Smooth muscle cell (in vitro differentiated cells): ENCODE results near the gene FOXL2NB. TPM values are rescaled to one million over a fixed set of nuclear protein-coding genes. Genes with fewer than 3 reads are reported as not detected.

ENCODE experiments used
- DNase-seq: peaks from one replicate; lab custom pipeline; 2025; ENCODE audit not compliant: unreplicated experiment; lab: John Stamatoyannopoulos, UW
- H2AFZ ChIP-seq: fragments of 200-600 bp; sonication (generic); 2 replicates; pipeline ENCODE4 v1.6.0; 2016; ENCODE audit warnings: antibody characterized with exemption, low read depth, mild to moderate bottlenecking
- H3F3A ChIP-seq: fragments of 200-600 bp; sonication (generic); 2 replicates; pipeline ENCODE4 v1.6.0; 2017; ENCODE audit warnings: antibody characterized with exemption, low read depth
- H3K27ac ChIP-seq: fragments of 200-600 bp; sonication (generic); 2 replicates; pipeline ENCODE4 v1.5.1; 2016; ENCODE audit warnings: low read depth, mild to moderate bottlenecking
- H3K27me3 ChIP-seq: fragments of 200-600 bp; sonication (generic); 2 replicates; pipeline ENCODE4 v1.6.1; 2016; ENCODE audit warnings: low read depth, mild to moderate bottlenecking
- H3K36me3 ChIP-seq: fragments of 200-600 bp; sonication (generic); 2 replicates; pipeline ENCODE4 v1.5.1; 2016; ENCODE audit warnings: low read depth
- H3K4me1 ChIP-seq: fragments of 200-600 bp; sonication (generic); 2 replicates; pipeline ENCODE4 v1.5.1; 2016; ENCODE audit warnings: low read depth
- H3K4me2 ChIP-seq: fragments of 200-600 bp; sonication (generic); 2 replicates; pipeline ENCODE4 v1.6.0; 2016; ENCODE audit warnings: mild to moderate bottlenecking
- H3K4me3 ChIP-seq: fragments of 200-600 bp; sonication (generic); 2 replicates; pipeline ENCODE4 v1.5.1; 2016; ENCODE audit warnings: mild to moderate bottlenecking
- H3K79me2 ChIP-seq: fragments of 200-600 bp; sonication (generic); 2 replicates; pipeline ENCODE4 v1.6.0; 2016; ENCODE audit warnings: low read depth, mild to moderate bottlenecking
- H3K9ac ChIP-seq: fragments of 200-600 bp; sonication (generic); 2 replicates; pipeline ENCODE4 v1.6.0; 2016; ENCODE audit warnings: low read depth
- H3K9me3 ChIP-seq: fragments of 200-600 bp; sonication (generic); replicated peaks from 2 replicates; pipeline ENCODE4 v1.5.1; 2016; ENCODE audit warnings: low read depth
- H4K20me1 ChIP-seq: fragments of 200-600 bp; sonication (generic); 2 replicates; pipeline ENCODE4 v1.6.0; 2016; ENCODE audit warnings: low read depth
- WGBS: methylation state at CpG from one replicate; pipeline ENCODE4 v1.1.7; 2016; ENCODE audit warnings: low lambda C conversion rate; 5-methylcytosine and 5-hydroxymethylcytosine counted together
- polyA plus RNA-seq: library from polyadenylated mRNA; unstranded; fragments of >200 nt; fragmentation: Nextera tagmentation; extraction: Ambion mirVana; gene quantifications from 2 replicates; pipeline ENCODE4 v1.2.1, GENCODE V29; 2016
- total RNA-seq: library from RNA; depleted of rRNA; stranded (reverse); fragments of >200 nt; gene quantifications from 2 replicates; pipeline ENCODE4 v1.2.3, GENCODE V29; 2014
- TF ChIP-seq, protein P1 (sequence below): fragments of 200-600 bp; sonication (generic); IDR thresholded peaks from 2 replicates; pipeline ENCODE4 v1.5.1; 2017; ENCODE audit warnings: borderline replicate concordance, mild to moderate bottlenecking, antibody characterized with exemption; ENCODE audit not compliant: insufficient read depth, poor library complexity, severe bottlenecking

FOXL2NB gene
- total and polyA plus RNA-seq, 2 experiments from 2014 or later = not detected

DNA sequence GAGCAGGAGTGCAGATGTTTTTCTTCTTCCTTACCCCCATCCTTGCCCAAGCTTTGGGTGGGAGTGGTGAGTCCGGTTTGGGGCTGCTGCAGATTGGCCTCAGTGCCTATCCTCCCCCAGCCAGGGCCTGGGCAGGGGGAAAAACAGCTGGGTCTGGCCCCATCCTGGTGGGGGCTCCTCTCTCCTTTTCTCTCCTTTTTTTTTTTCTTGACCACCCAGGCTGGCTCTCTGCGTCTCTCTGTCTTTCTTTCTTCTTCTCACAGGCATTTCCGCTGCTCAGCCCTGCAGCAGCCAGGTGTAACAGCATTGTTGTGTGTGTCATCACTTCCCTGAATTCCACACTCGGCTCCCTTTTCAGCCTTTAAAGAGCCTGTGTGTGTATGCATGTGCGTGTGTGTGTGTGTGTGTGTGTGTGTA lies 2.0 kb downstream of the FOXL2NB start:
- Histone ChIP-seq H3K4me3 (no peak overlapping the region), H3F3A (no peaks in the 10 kb centered on the region), H3K9ac (no peak overlapping the region), H3K27ac (no peak overlapping the region), H3K27me3 (peaks cover 99% of the 10 kb centered on the region), H3K36me3 (no peaks in the 10 kb centered on the region), H4K20me1 (no peaks in the 10 kb centered on the region), H3K4me2 (no peak overlapping the region), H3K9me3 (no peaks in the 10 kb centered on the region), H3K4me1 (peaks cover 34% of the 10 kb centered on the region), H3K79me2 (no peaks in the 10 kb centered on the region), H2AFZ (no peak overlapping the region)
- 20% methylated on average over 5 of the region's 5 CpGs for WGBS
- DNase-seq = no peak
- TF ChIP-seq, protein P1, sequence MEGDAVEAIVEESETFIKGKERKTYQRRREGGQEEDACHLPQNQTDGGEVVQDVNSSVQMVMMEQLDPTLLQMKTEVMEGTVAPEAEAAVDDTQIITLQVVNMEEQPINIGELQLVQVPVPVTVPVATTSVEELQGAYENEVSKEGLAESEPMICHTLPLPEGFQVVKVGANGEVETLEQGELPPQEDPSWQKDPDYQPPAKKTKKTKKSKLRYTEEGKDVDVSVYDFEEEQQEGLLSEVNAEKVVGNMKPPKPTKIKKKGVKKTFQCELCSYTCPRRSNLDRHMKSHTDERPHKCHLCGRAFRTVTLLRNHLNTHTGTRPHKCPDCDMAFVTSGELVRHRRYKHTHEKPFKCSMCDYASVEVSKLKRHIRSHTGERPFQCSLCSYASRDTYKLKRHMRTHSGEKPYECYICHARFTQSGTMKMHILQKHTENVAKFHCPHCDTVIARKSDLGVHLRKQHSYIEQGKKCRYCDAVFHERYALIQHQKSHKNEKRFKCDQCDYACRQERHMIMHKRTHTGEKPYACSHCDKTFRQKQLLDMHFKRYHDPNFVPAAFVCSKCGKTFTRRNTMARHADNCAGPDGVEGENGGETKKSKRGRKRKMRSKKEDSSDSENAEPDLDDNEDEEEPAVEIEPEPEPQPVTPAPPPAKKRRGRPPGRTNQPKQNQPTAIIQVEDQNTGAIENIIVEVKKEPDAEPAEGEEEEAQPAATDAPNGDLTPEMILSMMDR = no peak

DNA sequence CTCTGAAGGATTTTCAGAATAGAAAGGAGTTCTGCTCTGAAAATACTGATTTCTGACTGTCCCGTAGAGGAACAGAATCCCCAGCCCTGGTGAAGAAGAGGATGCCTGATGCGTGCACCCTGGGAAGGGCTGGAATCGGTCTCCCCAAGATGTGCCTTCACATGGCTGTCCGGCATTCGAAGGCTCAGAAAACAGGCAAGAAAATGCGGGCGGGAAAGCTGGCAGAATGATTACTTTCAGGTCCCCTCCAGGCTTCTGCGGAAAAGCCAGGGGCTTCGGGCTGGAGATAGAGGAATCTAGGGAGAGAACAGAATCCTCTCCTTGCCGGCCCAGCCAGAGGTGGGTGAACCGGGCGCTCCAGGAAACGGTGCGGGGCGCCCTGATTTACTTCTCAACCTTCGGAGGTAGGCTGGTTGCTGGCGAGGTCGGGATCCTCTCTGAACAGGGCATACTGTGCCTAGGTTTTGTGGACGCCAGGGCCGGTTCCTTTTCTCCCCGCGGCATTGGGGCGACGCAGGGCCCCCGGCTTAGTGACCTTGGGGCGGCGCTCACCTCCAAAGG lies 2.5 kb downstream of the FOXL2NB start:
- no peak overlapping the region for H2AFZ ChIP-seq
- TF ChIP-seq, protein P1 = no peak
- peak overlapping the region; percentile 92 for H3K4me2 ChIP-seq
- no peaks in the 10 kb centered on the region for H4K20me1 ChIP-seq
- H3K4me1 ChIP-seq = peaks cover 31% of the 10 kb centered on the region
- H3K27me3 ChIP-seq = peaks cover 99% of the 10 kb centered on the region
- no peaks in the 10 kb centered on the region for H3F3A ChIP-seq
- H3K36me3 ChIP-seq = no peaks in the 10 kb centered on the region
- 4% methylated on average over 27 of the region's 27 CpGs for WGBS
- H3K9me3 ChIP-seq = no peaks in the 10 kb centered on the region
- no peak overlapping the region for H3K9ac ChIP-seq
- H3K79me2 ChIP-seq = no peaks in the 10 kb centered on the region
- no peak for DNase-seq
- peak overlapping the region; percentile 41 for H3K4me3 ChIP-seq
- H3K27ac ChIP-seq = no peak overlapping the region

DNA sequence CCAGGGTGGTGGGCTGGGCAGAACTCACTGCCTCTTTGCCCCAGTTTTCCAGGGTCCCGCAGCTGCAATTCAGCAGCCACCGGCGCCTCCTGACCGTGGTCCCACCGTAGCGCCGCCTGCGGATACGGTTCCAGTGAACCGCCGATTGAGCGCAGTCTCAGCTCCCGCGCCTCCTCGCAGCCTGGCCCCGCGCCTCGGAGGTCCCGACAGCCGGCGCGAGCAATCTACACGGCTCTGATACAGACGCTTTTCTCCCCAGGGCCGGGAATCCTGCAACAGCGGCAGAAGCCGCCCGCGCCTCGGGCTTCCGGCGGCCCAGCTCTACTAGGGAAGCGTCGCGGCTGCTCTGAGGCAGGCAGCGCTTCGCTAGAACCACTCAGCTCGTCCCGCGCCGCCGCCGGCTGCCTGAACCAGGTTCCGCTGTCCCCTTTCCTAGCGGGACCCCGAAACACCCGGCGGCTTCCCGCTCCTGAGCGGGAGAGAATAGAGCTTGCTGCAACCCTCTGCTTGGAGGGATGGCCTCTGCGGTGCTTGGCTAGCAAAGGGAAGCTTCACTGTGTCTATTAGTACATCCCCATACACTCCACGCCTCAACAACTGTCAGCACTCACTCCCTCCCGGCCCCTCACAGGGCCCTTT lies 3.1 kb downstream of the FOXL2NB start:
- Histone ChIP-seq H3K36me3 (no peaks in the 10 kb centered on the region), H3K4me2 (peak overlapping the region; percentile 92), H4K20me1 (no peaks in the 10 kb centered on the region), H3F3A (no peaks in the 10 kb centered on the region), H3K27ac (no peak overlapping the region), H3K9ac (no peak overlapping the region), H3K27me3 (peaks cover 99% of the 10 kb centered on the region), H3K9me3 (no peaks in the 10 kb centered on the region), H3K79me2 (no peaks in the 10 kb centered on the region), H3K4me3 (peak overlapping the region; percentile 41), H3K4me1 (peaks cover 25% of the 10 kb centered on the region), H2AFZ (peak overlapping the region; percentile 36)
- DNase-seq = no peak
- TF ChIP-seq, protein P1 = no peak
- WGBS = 2% methylated on average over 53 of the region's 53 CpGs

DNA sequence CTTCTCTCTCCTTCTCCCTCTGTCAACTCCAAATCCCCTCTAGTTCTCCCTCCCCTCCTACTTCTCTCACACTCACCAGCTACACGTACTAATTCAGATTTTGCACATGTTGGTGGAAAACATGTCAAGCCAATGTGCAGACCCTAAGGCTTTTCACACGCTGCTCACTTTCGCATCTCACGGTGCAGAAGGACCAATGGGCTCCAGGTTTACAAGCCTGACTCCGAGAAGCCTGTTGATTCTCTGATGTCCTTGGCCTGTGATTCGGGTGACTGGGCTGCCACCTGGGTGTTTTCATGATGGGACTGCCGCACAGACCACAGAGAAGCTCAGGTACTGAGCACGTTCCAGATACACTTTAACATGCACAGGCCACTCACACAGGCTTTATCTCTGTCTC lies 3.7 kb downstream of the FOXL2NB start:
- Histone ChIP-seq H4K20me1 (no peaks in the 10 kb centered on the region), H3K4me3 (no peak overlapping the region), H3K9me3 (no peaks in the 10 kb centered on the region), H3F3A (no peaks in the 10 kb centered on the region), H2AFZ (no peak overlapping the region), H3K27ac (no peak overlapping the region), H3K4me2 (peak overlapping the region; percentile 92), H3K79me2 (no peaks in the 10 kb centered on the region), H3K9ac (no peak overlapping the region), H3K4me1 (peaks cover 24% of the 10 kb centered on the region), H3K36me3 (no peaks in the 10 kb centered on the region), H3K27me3 (peaks cover 100% of the 10 kb centered on the region)
- TF ChIP-seq, protein P1 = no peak
- DNase-seq = no peak
- WGBS = 67% methylated on average over 8 of the region's 8 CpGs
